NCI-H82 (cell line): Measurements from ENCODE around the gene USP47.

ENCODE experiments used
- DNase-seq: peaks from one replicate; lab custom pipeline; 2025; lab: John Stamatoyannopoulos, UW

USP47 gene

GRCh38 chr11:11867720-11868119, 25.9 kb downstream of the USP47 start:
- no peak for DNase-seq

- DNase-seq: no peak
These were observed 30.2 kb downstream of the USP47 start for GRCh38 chr11:11871991-11872401.

GRCh38 chr11:11876458-11876857, 34.7 kb downstream of the USP47 start:
- DNase-seq: peak; percentile 25

GRCh38 chr11:11880179-11880578, 38.4 kb downstream of the USP47 start:
- no peak for DNase-seq

GRCh38 chr11:11882539-11882938, 40.8 kb downstream of the USP47 start:
- no peak for DNase-seq

GRCh38 chr11:11884351-11884750, 42.6 kb downstream of the USP47 start:
- no peak for DNase-seq

GRCh38 chr11:11884774-11885481, 43.2 kb downstream of the USP47 start:
- DNase-seq: no peak

- DNase-seq: no peak
These were observed 52.7 kb downstream of the USP47 start for GRCh38 chr11:11894486-11894885.

GRCh38 chr11:11895672-11896071, 53.9 kb downstream of the USP47 start:
- no peak for DNase-seq

GRCh38 chr11:11898648-11899047, 56.9 kb downstream of the USP47 start:
- DNase-seq: no peak

- no peak for DNase-seq
These were observed 57.6 kb downstream of the USP47 start for GRCh38 chr11:11899401-11899800.

GRCh38 chr11:11901929-11902328, 60.2 kb downstream of the USP47 start:
- no peak for DNase-seq

- DNase-seq: no peak
These were observed 68.0 kb downstream of the USP47 start for GRCh38 chr11:11909727-11910126.

- no peak for DNase-seq
These were observed 68.8 kb downstream of the USP47 start for GRCh38 chr11:11910541-11910940.

GRCh38 chr11:11913395-11913794, 71.6 kb downstream of the USP47 start:
- no peak for DNase-seq

GRCh38 chr11:11915625-11916024, 73.9 kb downstream of the USP47 start:
- DNase-seq: no peak

- DNase-seq: no peak
These were observed 75.2 kb downstream of the USP47 start for GRCh38 chr11:11916981-11917399.

GRCh38 chr11:11923828-11924227, 82.1 kb downstream of the USP47 start:
- DNase-seq: no peak

GRCh38 chr11:11929920-11930319, 88.1 kb downstream of the USP47 start:
- no peak for DNase-seq

- peak; percentile 49 for DNase-seq
These were observed 89.8 kb downstream of the USP47 start for GRCh38 chr11:11931461-11932055.

GRCh38 chr11:11935536-11935935, 93.8 kb downstream of the USP47 start:
- DNase-seq: no peak

- DNase-seq: no peak
These were observed 95.7 kb downstream of the USP47 start for GRCh38 chr11:11937433-11937832.

- no peak for DNase-seq
These were observed 96.2 kb downstream of the USP47 start for GRCh38 chr11:11937957-11938356.

- no peak for DNase-seq
These were observed 98.8 kb downstream of the USP47 start for GRCh38 chr11:11940551-11940950.
